MM.1S (cell line): ENCODE measurements around the gene METTL1.

Experiments
- DNase-seq: peaks from one replicate; pipeline ENCODE4 v3.0.0-alpha.2; 2015
- H2AFZ ChIP-seq: fragments of 300-600 bp; sonication (generic); 2 replicates; pipeline ENCODE4 v1.6.0; 2016; ENCODE audit warnings: antibody characterized with exemption, low read length
- H3F3A ChIP-seq: fragments of 300-600 bp; sonication (generic); 2 replicates; pipeline ENCODE4 v1.6.1; 2016; ENCODE audit warnings: mild to moderate bottlenecking, antibody characterized with exemption, low read length, moderate library complexity, mixed read lengths; ENCODE audit not compliant: insufficient read depth
- H3K27ac ChIP-seq: fragments of 300-600 bp; sonication (generic); 2 replicates; pipeline ENCODE4 v1.5.1; 2016; ENCODE audit warnings: mild to moderate bottlenecking, low read length
- H3K27me3 ChIP-seq: fragments of 300-600 bp; sonication (generic); replicated peaks from 2 replicates; pipeline ENCODE4 v1.6.0; 2016; ENCODE audit warnings: low read length; ENCODE audit not compliant: insufficient read depth
- H3K36me3 ChIP-seq: fragments of 300-600 bp; sonication (generic); replicated peaks from 2 replicates; pipeline ENCODE4 v1.6.1; 2016; ENCODE audit warnings: mild to moderate bottlenecking, low read length, mixed read lengths; ENCODE audit not compliant: insufficient read depth
- H3K4me1 ChIP-seq: fragments of 300-600 bp; sonication (generic); 2 replicates; pipeline ENCODE4 v1.6.1; 2016; ENCODE audit warnings: low read length, mixed read lengths
- H3K4me2 ChIP-seq: fragments of 300-600 bp; sonication (generic); 2 replicates; pipeline ENCODE4 v1.6.0; 2016; ENCODE audit warnings: low read depth, low read length
- H3K4me3 ChIP-seq: fragments of 300-600 bp; sonication (generic); 2 replicates; pipeline ENCODE4 v1.5.1; 2016; ENCODE audit warnings: low read length, mixed read lengths
- H3K79me2 ChIP-seq: fragments of 300-600 bp; sonication (generic); 2 replicates; pipeline ENCODE4 v1.6.1; 2016; ENCODE audit warnings: mixed run types, low read length, mixed read lengths
- H3K9ac ChIP-seq: fragments of 300-600 bp; sonication (generic); 2 replicates; pipeline ENCODE4 v1.6.1; 2016; ENCODE audit warnings: low read length, mixed read lengths
- H3K9me2 ChIP-seq: fragments of 300-600 bp; sonication (generic); replicated peaks from 2 replicates; pipeline ENCODE4 v1.6.1; 2016; ENCODE audit warnings: mild to moderate bottlenecking, low read length, mixed read lengths; ENCODE audit not compliant: insufficient read depth
- H3K9me3 ChIP-seq: fragments of 300-600 bp; sonication (generic); replicated peaks from 2 replicates; pipeline ENCODE4 v1.6.1; 2016; ENCODE audit warnings: mild to moderate bottlenecking, low read length, mixed read lengths; ENCODE audit not compliant: insufficient read depth
- H4K20me1 ChIP-seq: fragments of 300-600 bp; sonication (generic); 2 replicates; pipeline ENCODE4 v1.6.1; 2016; ENCODE audit warnings: mild to moderate bottlenecking, low read length, moderate library complexity, mixed read lengths; ENCODE audit not compliant: insufficient read depth
- CTCF ChIP-seq: fragments of 300-600 bp; sonication (generic); IDR thresholded peaks from 2 replicates; pipeline ENCODE4 v1.5.1; 2016; ENCODE audit warnings: antibody characterized with exemption, low read length, mixed read lengths
- EZH2 ChIP-seq: fragments of 300-600 bp; sonication (generic); optimal IDR thresholded peaks from 2 replicates; pipeline ENCODE3; 2017; ENCODE audit warnings: low read depth, mild to moderate bottlenecking, antibody characterized with exemption, low read length, mixed read lengths
- EZH2phosphoT487 ChIP-seq: fragments of 300-600 bp; sonication (generic); IDR thresholded peaks from 2 replicates; pipeline ENCODE4 v1.6.1; 2018; ENCODE audit warnings: antibody characterized with exemption, low read length

METTL1 gene

GRCh38 chr12:57753756-57754337, 18.1 kb downstream of the METTL1 start:
- H3F3A ChIP-seq, result peaks cover 23% of the 10 kb centered on the region
- no peaks in the 10 kb centered on the region for H4K20me1 ChIP-seq
- peak overlapping the region; percentile 67; the same call in 1 of the 2 replicates for H3K4me3 ChIP-seq
- H3K9ac ChIP-seq, result no peak overlapping the region
- peak overlapping the region; percentile 82; the same call in 1 of the 2 replicates for H2AFZ ChIP-seq
- peaks cover 41% of the 10 kb centered on the region for H3K79me2 ChIP-seq
- no peaks in the 10 kb centered on the region for H3K9me3 ChIP-seq
- H3K36me3 ChIP-seq, result peaks cover 4% of the 10 kb centered on the region; the same call in 1 of the 2 replicates
- peaks cover 31% of the 10 kb centered on the region for H3K4me1 ChIP-seq
- H3K27me3 ChIP-seq, result no peaks in the 10 kb centered on the region
- no peaks in the 10 kb centered on the region for H3K9me2 ChIP-seq
- H3K27ac ChIP-seq, result no peak overlapping the region; the same call in 1 of the 2 replicates
- H3K4me2 ChIP-seq, result peak overlapping the region; percentile 95
- DNase-seq, result no peak
- TF ChIP-seq EZH2 (no peak), EZH2phosphoT487 (no peak), CTCF (no peak)

DNA sequence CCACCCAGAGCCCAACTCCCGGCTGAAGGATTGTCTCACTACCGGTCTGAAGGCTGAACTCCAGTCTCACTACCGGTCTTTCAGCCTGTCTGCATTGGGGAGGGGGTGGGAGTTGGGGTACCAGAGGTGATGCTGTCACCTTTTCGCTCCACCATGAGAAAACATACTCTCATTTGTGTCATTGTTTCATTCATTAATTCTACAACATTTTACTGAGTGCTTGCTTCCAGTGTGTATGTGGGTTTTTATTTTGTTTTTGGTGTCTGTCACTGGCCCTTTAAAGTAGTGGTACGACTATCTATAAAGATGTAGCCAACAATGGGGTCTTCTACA, 19.3 kb downstream of the METTL1 start:
- no peaks in the 10 kb centered on the region for H3K9me2 ChIP-seq
- H3K4me2 ChIP-seq, result peak overlapping the region; percentile 94
- H3K27me3 ChIP-seq, result no peaks in the 10 kb centered on the region
- TF ChIP-seq EZH2phosphoT487 (no peak), EZH2 (no peak), CTCF (no peak)
- H3K9ac ChIP-seq, result peak overlapping the region; percentile 46; the same call in 1 of the 2 replicates
- peak overlapping the region; percentile 55 for H3K4me3 ChIP-seq
- H3K79me2 ChIP-seq, result peaks cover 40% of the 10 kb centered on the region
- no peaks in the 10 kb centered on the region for H4K20me1 ChIP-seq
- H3K36me3 ChIP-seq, result peaks cover 4% of the 10 kb centered on the region; the same call in 1 of the 2 replicates
- no peak for DNase-seq
- H2AFZ ChIP-seq, result peak overlapping the region; percentile 66
- H3F3A ChIP-seq, result peaks cover 30% of the 10 kb centered on the region
- H3K9me3 ChIP-seq, result no peaks in the 10 kb centered on the region
- peaks cover 31% of the 10 kb centered on the region for H3K4me1 ChIP-seq
- H3K27ac ChIP-seq, result peak overlapping the region; percentile 52; the same call in 1 of the 2 replicates

GRCh38 chr12:57751788-57752667, 19.9 kb downstream of the METTL1 start, which contains the start of gene CDK4:
CDK4 (minus strand) TSS chr12:57752310; CDS start chr12:57751717, 593 bp downstream.
- Histone ChIP-seq H3K36me3 (peaks cover 6% of the 10 kb centered on the region; the same call in 1 of the 2 replicates), H3K4me3 (peak within 1 kb of the TSS; percentile 72), H3K4me2 (peak within 1 kb of the TSS; percentile 94), H3K9me2 (no peaks in the 10 kb centered on the region), H2AFZ (peak within 1 kb of the TSS; percentile 66), H3K9me3 (no peaks in the 10 kb centered on the region), H3K4me1 (peaks cover 31% of the 10 kb centered on the region), H3K27ac (peak within 1 kb of the TSS; percentile 52), H3K9ac (peak within 1 kb of the TSS; percentile 88), H3K79me2 (peaks cover 40% of the 10 kb centered on the region), H4K20me1 (no peaks in the 10 kb centered on the region), H3K27me3 (no peaks in the 10 kb centered on the region), H3F3A (peaks cover 34% of the 10 kb centered on the region)
- TF ChIP-seq EZH2 (no peak), EZH2phosphoT487 (no peak), CTCF (no peak)
- DNase-seq, result peak; percentile 99
